ENCODE measurements around the gene RHEB. TPM values are rescaled to one million over a fixed set of nuclear protein-coding genes. Genes with fewer than 3 reads are reported as not detected.

The RHEB gene
- total and polyA plus RNA-seq, 2 of the 13 experiments (the other 11 are each of a cell fraction or from before 2014, with no cell fraction given): 55.0 to 77.6 TPM

- peak overlapping the region; percentile 92 for H3K9ac ChIP-seq (ENCODE audit: insufficient read depth, low read depth, low read length)
- BruUV-seq (replicated peaks): no TSS peak
- no peaks in the 10 kb centered on the region; a peak in 1 of 5 replicates for H3K27me3 ChIP-seq (ENCODE audit: control insufficient read depth in 1 of 2, insufficient read depth in 2 of 2, low read length in 2 of 2)
- CTCF ChIA-PET (ENCODE audit: low intra/inter-chr PET ratio, low total read pairs): no interaction called here
- H3K4me2 ChIP-seq (ENCODE audit: low read depth, low read length): peak overlapping the region; percentile 94
- no peaks in the 10 kb centered on the region for H3K36me3 ChIP-seq (replicated peaks in 1 of 2; ENCODE audit: control insufficient read depth in 1 of 2, insufficient read depth in 2 of 2, low read length in 2 of 2)
- FAIRE-seq: no peak
- peaks cover 51% of the 10 kb centered on the region for H3K4me1 ChIP-seq (ENCODE audit: insufficient read depth, low read length)
- peaks cover 59% of the 10 kb centered on the region for H4K20me1 ChIP-seq (ENCODE audit: insufficient read depth, low read length)
- no peak overlapping the region for H2AFZ ChIP-seq (ENCODE audit: low read length)
- POLR2A ChIA-PET: no interaction called here
- no peak for DNase-seq (ENCODE audit: low spot score)
- H3K27ac ChIP-seq (ENCODE audit: extremely low read length, insufficient read depth, low read length): peak overlapping the region; percentile 80
- H3K9me3 ChIP-seq (ENCODE audit: low read length): no peaks in the 10 kb centered on the region
- in situ Hi-C loops (cut with HindIII; ENCODE audit: extremely low pct_ligation_motif_present, low pct_unique_long_range_greater_than_20kb) (no loop called here), intact Hi-C loops (cut with micrococcal nuclease; ENCODE audit: unreplicated experiment) (no loop called here)
- H3K4me3 ChIP-seq (replicated peaks in 1 of 3; ENCODE audit: insufficient read depth in 1 of 3, low read depth in 2 of 3, low read length in 3 of 3): peak overlapping the region; percentile 64 to 89 (median 75)
- ATAC-seq: peak; percentile 25; the same call in 2 of the 3 replicates
- H3K79me2 ChIP-seq (ENCODE audit: insufficient read depth, low read length): peaks cover 63% of the 10 kb centered on the region
- WGBS (ENCODE audit: low lambda C conversion rate): 47% methylated on average over 7 of the region's 7 CpGs
- TF ChIP-seq HNF4A (CRISPR knock-in tag; IDR thresholded peaks at IDR 0.05) (peak; percentile 21; the same call in 1 of the 2 replicates), EHMT2 (IDR thresholded peaks at IDR 0.05; ENCODE audit: borderline replicate concordance, low read depth, low read length) (no peak), KDM1A (CRISPR knock-in tag; IDR thresholded peaks at IDR 0.05) (no peak), HES4 (CRISPR knock-in tag; IDR thresholded peaks at IDR 0.05; ENCODE audit: borderline replicate concordance) (no peak), ZNF678 (CRISPR knock-in tag; IDR thresholded peaks at IDR 0.05) (no peak), NFE2 (CRISPR knock-in tag; IDR thresholded peaks at IDR 0.05) (no peak), RCOR2 (CRISPR knock-in tag; IDR thresholded peaks at IDR 0.05) (no peak), SRSF9 (IDR thresholded peaks at IDR 0.05; ENCODE audit: borderline replicate concordance, insufficient read depth, low read depth, low read length, poor library complexity, severe bottlenecking) (no peak), ARID3A (IDR thresholded peaks at IDR 0.05; ENCODE audit: low read depth, low read length) (peak; percentile 39; the same call in 1 of the 2 replicates), MTA3 (CRISPR knock-in tag; IDR thresholded peaks at IDR 0.05) (no peak), MYC (CRISPR knock-in tag; IDR thresholded peaks at IDR 0.05; ENCODE audit: borderline replicate concordance) (no peak), ZBTB1 (CRISPR knock-in tag; IDR thresholded peaks at IDR 0.05; ENCODE audit: borderline replicate concordance) (no peak), NR0B2 (CRISPR knock-in tag; IDR thresholded peaks at IDR 0.05) (no peak), HNF4G (IDR thresholded peaks at IDR 0.05; ENCODE audit: borderline replicate concordance, low read depth, low read length) (peak; percentile 10; the same call in 1 of the 2 replicates), HNF4G (CRISPR knock-in tag; IDR thresholded peaks at IDR 0.05; ENCODE audit: borderline replicate concordance, low read depth) (no peak), TFDP1 (CRISPR knock-in tag; IDR thresholded peaks at IDR 0.05; ENCODE audit: borderline replicate concordance) (no peak), ZNF207 (IDR thresholded peaks at IDR 0.05; ENCODE audit: borderline replicate concordance) (no peak), FOXP1 (IDR thresholded peaks at IDR 0.05) (no peak), FOXP1 (CRISPR knock-in tag; IDR thresholded peaks at IDR 0.05) (no peak), HDAC1 (CRISPR knock-in tag; IDR thresholded peaks at IDR 0.05) (no peak), MAFG (CRISPR knock-in tag; IDR thresholded peaks at IDR 0.05) (no peak), ELF3 (CRISPR knock-in tag; IDR thresholded peaks at IDR 0.05) (0 out of 2 replicates have a peak, but pooled peaks have one; percentile 2), CREM (IDR thresholded peaks at IDR 0.05) (no peak), CREM (CRISPR knock-in tag; IDR thresholded peaks at IDR 0.05) (no peak), ZNF546 (CRISPR knock-in tag; conservative IDR thresholded peaks at IDR 0.05) (no peak), MEF2D (CRISPR knock-in tag; IDR thresholded peaks at IDR 0.05) (0 out of 2 replicates have a peak, but pooled peaks have one; percentile 21)
These were observed 2.0 kb downstream of the RHEB start for GRCh38 chr7:151517601-151518104.

Measured in HepG2 (cell line).